Immature natural killer cell (primary cell): ENCODE data around the gene GPR17. TPM values are rescaled to one million over a fixed set of nuclear protein-coding genes. Genes with fewer than 3 reads are reported as not detected.

Experiments used
- DNase-seq, 3 donors: peaks; one replicate each; pipeline ENCODE4 v3.0.0; 2022; ENCODE audit warnings: mixed read lengths in 1 of 3
- H3K27ac Mint-ChIP-seq, 6 donors: one replicate each; pipeline ENCODE4 v1.8.0; 2020; ENCODE audit warnings: mixed read lengths in 6 of 6, mild to moderate bottlenecking in 5 of 6, inconsistent platforms in 4 of 6, moderate library complexity in 3 of 6
- H3K27me3 Mint-ChIP-seq, 3 donors: one replicate each; pipeline ENCODE4 v1.8.0; 2020 to 2021; ENCODE audit warnings: low read depth in 3 of 3, mild to moderate bottlenecking in 3 of 3, mixed read lengths in 3 of 3, moderate library complexity in 3 of 3, inconsistent platforms in 1 of 3
- H3K36me3 Mint-ChIP-seq, 3 donors: one replicate each; pipeline ENCODE4 v1.8.0; 2020; ENCODE audit warnings: mixed read lengths in 3 of 3, inconsistent platforms in 2 of 3, mild to moderate bottlenecking in 2 of 3
- H3K4me1 Mint-ChIP-seq, 2 donors: one replicate each; pipeline ENCODE4 v1.8.0; 2020; ENCODE audit warnings: inconsistent platforms in 2 of 2, mild to moderate bottlenecking in 2 of 2, mixed read lengths in 2 of 2, moderate library complexity in 1 of 2
- H3K4me3 Mint-ChIP-seq, 5 donors: one replicate each; pipeline ENCODE4 v1.8.0; 2020; ENCODE audit warnings: mild to moderate bottlenecking in 5 of 5, mixed read lengths in 5 of 5, inconsistent platforms in 3 of 5, moderate library complexity in 3 of 5
- H3K9me3 Mint-ChIP-seq, 6 donors: one replicate each; pipeline ENCODE4 v1.8.0; 2020; ENCODE audit warnings: mild to moderate bottlenecking in 6 of 6, mixed read lengths in 6 of 6, inconsistent platforms in 4 of 6, moderate library complexity in 3 of 6
- polyA plus RNA-seq, 3 donors: library from polyadenylated mRNA; unstranded; fragments of 300-500 nt; fragmentation: Illumina TruSeq; gene quantifications; one replicate each; pipeline ENCODE4 v1.2.3, GENCODE V29; 2021

GPR17 gene
- polyA plus RNA-seq, 3 donors from 2014 or later = not detected

DNA sequence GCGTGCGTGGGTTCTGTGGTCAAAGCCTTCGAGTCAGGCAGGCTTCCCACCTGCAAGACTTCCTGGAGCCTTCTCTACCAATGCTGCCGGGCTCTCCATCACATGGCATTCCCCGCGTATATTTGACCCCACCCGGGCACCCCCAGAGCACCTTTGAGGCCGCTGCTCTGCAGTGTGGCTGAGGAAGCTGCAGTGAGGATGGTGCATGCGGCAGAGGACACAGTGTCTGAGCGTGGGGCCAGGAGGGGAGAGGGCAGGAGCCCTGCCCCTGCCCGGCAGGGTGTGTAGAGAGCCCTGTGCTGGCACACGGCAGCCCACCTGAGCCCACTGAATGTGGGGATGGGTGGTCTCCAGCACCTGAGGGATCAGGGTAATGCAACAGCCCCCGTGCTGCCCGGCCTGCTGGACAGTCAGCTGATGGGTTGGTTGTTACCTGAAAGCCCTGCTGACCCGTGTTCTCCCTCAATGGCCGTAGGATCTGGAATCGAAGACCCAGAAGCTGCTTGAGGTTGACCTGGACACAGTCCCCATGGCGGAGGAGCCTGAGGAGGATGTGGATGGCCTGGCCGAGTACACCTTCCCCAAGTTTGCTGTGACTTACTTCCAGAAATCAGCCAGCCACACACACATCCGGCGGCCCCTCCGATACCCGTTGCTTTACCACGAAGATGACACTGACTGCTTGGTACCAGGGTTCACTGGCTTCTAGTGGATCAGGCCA is 36.8 kb upstream of the GPR17 start:
- Mint-ChIP-seq H3K27me3 (peaks cover 0 to 7% (median 3%) of the 10 kb centered on the region in 3 donors), H3K36me3 (no peaks in the 10 kb centered on the region), H3K4me3 (no peak overlapping the region), H3K4me1 (no peaks in the 10 kb centered on the region), H3K9me3 (peaks cover 0 to 4% (median 0%) of the 10 kb centered on the region in 6 donors), H3K27ac (no peak overlapping the region)
- no peak for DNase-seq

DNA sequence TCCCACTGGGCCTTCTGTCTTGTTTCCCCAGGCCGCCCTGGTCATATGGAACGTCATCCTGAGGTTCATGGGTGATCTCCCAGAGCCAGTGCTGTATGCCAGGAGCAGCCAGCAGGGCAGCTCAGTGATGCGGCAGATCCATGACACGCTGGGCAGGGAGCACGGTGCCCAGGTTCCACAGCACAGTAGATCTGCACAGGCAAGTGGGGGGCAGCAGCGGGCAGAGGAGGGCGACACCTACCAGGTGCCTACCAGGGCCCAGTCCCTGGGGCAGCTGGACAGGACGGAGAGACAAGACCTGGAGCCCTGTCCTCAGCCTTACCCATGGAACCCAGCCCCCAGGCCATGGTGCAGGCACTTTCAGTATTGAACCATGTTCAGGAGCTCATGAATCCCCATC is 36.1 kb upstream of the GPR17 start:
- Mint-ChIP-seq H3K9me3 (peaks cover 0 to 4% (median 0%) of the 10 kb centered on the region in 6 donors), H3K27ac (no peak overlapping the region), H3K27me3 (peaks cover 2 to 7% (median 3%) of the 10 kb centered on the region in 3 donors), H3K4me1 (no peaks in the 10 kb centered on the region), H3K4me3 (no peak overlapping the region), H3K36me3 (no peaks in the 10 kb centered on the region)
- DNase-seq = no peak

DNA sequence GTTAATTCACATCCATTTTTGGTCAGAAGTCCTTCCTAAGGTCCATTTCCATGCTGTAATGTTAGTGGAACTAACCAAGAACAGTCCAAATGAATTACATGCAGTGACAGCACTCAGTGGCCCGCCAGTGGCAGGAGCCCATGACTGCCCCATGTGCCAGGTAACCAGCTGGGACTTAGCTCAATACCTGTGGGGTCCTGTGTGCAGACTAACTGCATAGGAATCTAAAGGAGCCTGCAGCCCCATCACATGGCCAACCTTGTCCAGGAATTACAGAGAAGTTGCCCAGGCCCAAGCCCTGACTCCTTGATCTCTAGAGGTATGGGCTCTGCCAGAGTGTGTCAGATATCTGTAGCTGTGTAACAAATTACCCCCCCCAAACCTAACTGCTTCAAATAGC is 35.4 kb upstream of the GPR17 start:
- no peak for DNase-seq
- no peaks in the 10 kb centered on the region for H3K36me3 Mint-ChIP-seq
- H3K9me3 Mint-ChIP-seq = peaks cover 0 to 4% (median 0%) of the 10 kb centered on the region in 6 donors
- H3K4me3 Mint-ChIP-seq = no peak overlapping the region
- peaks cover 4 to 7% (median 5%) of the 10 kb centered on the region in 3 donors for H3K27me3 Mint-ChIP-seq
- H3K4me1 Mint-ChIP-seq = no peaks in the 10 kb centered on the region
- H3K27ac Mint-ChIP-seq = no peak overlapping the region

DNA sequence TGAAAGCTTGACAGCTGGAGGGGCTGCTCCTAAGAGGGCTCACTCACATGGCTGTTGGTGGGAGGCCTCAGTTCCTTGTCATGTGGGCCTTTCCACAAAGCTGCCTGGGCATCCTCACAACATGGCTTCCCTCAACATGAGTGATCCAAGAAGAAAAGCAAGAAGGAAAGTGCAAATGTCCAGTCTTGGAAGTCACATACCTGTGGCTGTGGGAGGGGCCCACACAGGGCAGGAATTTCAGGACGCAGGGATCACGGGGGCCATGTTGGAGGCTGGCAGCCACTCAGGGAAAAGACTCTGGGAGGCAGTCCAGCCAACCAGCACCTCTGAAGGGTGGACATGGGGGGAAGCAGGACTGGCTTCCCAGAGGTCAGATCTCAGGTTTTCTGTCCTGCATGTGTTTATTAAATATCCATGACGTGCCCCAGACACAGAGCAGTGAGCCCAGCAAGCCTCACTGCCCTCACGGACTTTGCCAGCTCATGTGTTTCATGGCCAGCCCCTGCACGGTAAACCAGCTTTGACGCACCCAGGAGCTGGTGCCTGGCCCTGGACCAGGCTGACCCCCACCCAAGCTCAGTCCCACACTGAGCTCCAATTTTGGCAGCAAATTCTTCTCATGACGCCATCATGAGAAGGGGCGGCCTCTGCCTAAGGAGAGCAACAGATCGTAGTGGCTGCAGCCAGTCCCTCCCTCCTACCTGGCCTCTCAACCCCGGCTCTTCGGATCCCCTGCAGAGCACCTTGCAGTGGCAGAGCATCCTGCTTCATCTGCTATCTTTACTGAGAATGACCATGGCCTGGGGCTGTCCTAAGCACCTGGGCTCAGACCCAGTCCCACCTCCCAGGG is 34.7 kb upstream of the GPR17 start:
- H3K27me3 Mint-ChIP-seq = peaks cover 4 to 7% (median 5%) of the 10 kb centered on the region in 3 donors
- H3K36me3 Mint-ChIP-seq = no peaks in the 10 kb centered on the region
- no peak overlapping the region for H3K4me3 Mint-ChIP-seq
- peaks cover 0 to 4% (median 0%) of the 10 kb centered on the region in 6 donors for H3K9me3 Mint-ChIP-seq
- no peaks in the 10 kb centered on the region for H3K4me1 Mint-ChIP-seq
- no peak for DNase-seq
- no peak overlapping the region for H3K27ac Mint-ChIP-seq

DNA sequence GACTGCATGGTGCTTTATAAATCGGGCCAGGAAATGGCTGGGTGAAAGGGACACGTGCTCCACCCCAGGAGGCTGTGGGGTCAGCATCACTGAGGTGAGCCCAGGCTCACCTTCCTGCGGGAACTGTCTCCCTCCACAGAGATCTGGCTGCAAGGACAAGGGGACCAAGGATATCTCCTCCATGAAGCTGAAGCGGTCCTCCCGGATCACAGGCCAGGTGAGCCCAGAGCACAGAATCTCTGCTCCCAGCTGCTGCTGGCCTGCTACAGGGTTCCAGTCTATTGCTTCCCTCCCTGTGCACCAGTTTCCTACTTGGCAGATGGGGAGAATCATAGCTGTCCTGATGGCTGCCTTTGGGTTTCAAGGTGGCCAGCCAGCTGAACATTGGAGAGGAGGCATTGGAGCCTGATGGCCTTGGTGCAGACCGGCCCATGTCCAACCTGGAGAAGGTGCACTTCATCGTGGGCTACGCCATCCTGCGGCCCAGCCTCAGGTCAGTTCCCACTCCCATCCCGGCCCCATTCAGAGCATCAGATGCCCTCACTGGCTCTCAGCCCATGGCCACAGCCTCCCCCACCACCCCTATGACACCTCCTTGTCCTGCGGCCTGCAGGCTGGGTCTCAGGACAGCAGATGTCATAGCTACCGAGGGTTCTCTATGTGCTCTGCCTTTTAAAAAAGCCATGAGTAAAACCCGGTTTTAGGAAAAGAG is 33.7 kb upstream of the GPR17 start:
- no peak for DNase-seq

DNA sequence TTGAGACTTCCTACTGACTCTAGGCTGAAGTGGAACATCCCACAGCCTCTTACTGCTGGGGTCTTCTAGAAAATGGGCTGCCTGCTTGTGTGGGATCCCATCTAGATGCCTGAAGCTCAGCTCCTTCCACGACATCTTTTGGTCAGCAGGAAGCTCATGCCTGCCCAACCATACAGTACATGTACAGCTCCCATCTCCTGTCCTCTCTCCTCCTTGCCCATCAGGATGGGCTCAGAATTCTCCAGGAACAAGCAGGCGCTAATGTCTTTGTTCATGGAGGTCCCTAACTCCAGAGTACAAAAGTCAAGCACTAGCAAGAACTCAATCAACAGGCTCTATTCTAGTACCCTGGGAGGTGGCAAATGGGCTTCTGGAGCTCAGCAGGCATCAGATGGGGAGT is 31.7 kb upstream of the GPR17 start:
- DNase-seq = no peak
- peaks cover 0 to 4% (median 0%) of the 10 kb centered on the region in 6 donors for H3K9me3 Mint-ChIP-seq
- no peak overlapping the region for H3K27ac Mint-ChIP-seq
- H3K4me3 Mint-ChIP-seq = no peak overlapping the region
- H3K36me3 Mint-ChIP-seq = no peaks in the 10 kb centered on the region
- peaks cover 4 to 11% (median 9%) of the 10 kb centered on the region in 3 donors for H3K27me3 Mint-ChIP-seq
- no peaks in the 10 kb centered on the region for H3K4me1 Mint-ChIP-seq

More for the DNA sequence above, 33.7 kb upstream of the GPR17 start:
- Mint-ChIP-seq H3K4me3 (no peak overlapping the region), H3K36me3 (no peaks in the 10 kb centered on the region), H3K27me3 (peaks cover 4 to 8% (median 7%) of the 10 kb centered on the region in 3 donors), H3K27ac (no peak overlapping the region), H3K4me1 (no peaks in the 10 kb centered on the region), H3K9me3 (peaks cover 0 to 4% (median 0%) of the 10 kb centered on the region in 6 donors)

DNA sequence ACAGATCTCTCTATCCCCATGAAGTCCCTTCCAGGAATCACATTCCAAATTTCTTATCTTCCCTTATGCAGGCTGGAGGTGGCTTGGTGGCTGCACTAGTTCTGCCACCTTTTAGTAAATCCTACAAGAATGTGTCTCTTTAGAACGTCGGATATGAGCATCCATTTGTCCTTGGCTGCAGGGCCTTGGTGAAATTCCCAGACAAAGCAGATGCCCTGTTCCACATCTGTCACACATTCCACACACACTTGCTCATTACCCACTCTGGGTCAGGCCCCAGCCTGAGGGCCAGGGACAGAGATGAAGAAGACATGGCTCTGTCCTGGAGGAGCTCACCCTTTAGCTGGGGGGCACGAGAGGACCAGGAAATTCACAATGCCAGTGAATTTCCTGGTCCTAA is 31.2 kb upstream of the GPR17 start:
- Mint-ChIP-seq H3K4me3 (no peak overlapping the region), H3K36me3 (no peaks in the 10 kb centered on the region), H3K27me3 (peaks cover 4 to 9% (median 9%) of the 10 kb centered on the region in 3 donors), H3K9me3 (peaks cover 0 to 4% (median 0%) of the 10 kb centered on the region in 6 donors), H3K4me1 (no peaks in the 10 kb centered on the region), H3K27ac (no peak overlapping the region)
- no peak for DNase-seq

DNA sequence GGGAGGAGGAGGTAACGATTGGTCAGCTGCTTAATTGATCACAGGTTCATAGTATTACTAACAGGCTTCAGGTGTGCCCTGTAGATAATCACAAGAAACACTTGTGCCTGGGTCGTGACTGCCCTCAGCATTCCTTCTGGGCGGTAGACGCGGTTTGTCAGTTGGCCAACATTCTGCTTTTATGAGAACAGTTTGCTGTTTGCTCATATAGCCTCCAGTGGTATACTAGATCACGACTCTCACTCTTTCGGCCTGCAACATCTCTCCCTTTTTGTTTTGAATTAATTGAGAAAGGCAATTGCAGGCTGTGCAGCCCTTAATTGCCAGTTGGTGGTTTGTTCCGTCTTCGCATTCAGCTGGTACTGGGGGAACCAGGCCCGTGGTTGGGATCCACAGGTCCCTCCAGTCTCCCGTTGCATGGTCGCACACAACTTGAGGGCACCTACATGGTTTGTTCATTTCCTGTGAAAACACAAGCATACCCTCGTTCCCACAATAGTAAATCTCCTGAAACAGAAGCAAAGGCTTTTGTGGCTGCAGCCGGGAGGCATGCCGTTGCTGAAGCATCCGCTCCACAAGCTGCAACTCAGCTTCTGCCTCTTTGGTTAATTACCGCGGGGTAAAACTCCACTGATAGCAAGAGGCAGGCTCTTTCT is 30.3 kb upstream of the GPR17 start:
- Mint-ChIP-seq H3K4me1 (no peaks in the 10 kb centered on the region), H3K27ac (no peak overlapping the region), H3K9me3 (peaks cover 0 to 4% (median 0%) of the 10 kb centered on the region in 6 donors), H3K27me3 (peaks cover 4 to 9% (median 8%) of the 10 kb centered on the region in 3 donors), H3K4me3 (peak overlapping the region in 1 of 5 donors; percentile 28), H3K36me3 (no peaks in the 10 kb centered on the region)
- DNase-seq = no peak

DNA sequence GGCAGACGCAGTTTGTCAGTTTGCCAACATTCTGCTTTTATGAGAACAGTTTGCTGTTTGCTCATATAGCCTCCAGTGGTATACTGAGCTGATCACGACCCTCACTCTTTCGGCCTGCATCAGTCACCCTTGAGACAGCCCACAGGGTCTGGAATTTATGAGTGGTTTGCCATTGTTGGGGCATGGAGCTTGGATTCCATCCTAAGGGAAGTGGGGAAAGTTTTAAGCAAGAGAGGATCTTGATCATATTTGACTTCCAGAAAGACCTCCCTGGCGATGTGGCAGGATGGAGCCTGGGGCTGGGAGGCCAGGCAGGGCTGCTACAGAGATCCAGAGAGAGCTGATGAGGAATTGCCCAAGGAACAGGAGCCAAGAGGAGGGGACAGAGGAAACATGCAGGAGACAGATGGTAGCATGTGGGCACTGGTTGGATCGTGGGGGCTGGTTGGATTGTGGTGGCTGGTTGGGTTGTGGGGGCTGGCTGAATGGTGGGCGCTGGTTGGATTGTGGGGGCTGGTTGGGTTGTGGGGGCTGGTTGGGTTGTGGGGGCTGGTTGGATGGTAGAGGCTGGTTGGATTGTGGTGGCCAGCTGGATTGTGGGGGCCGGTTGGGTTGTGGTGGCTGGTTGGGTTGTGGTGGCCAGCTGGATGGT is 27.3 kb upstream of the GPR17 start:
- Mint-ChIP-seq H3K9me3 (peaks cover 0 to 4% (median 0%) of the 10 kb centered on the region in 6 donors), H3K36me3 (no peaks in the 10 kb centered on the region), H3K27me3 (peaks cover 2 to 8% (median 4%) of the 10 kb centered on the region in 3 donors), H3K4me1 (no peaks in the 10 kb centered on the region), H3K27ac (no peak overlapping the region), H3K4me3 (no peak overlapping the region)
- DNase-seq = no peak

DNA sequence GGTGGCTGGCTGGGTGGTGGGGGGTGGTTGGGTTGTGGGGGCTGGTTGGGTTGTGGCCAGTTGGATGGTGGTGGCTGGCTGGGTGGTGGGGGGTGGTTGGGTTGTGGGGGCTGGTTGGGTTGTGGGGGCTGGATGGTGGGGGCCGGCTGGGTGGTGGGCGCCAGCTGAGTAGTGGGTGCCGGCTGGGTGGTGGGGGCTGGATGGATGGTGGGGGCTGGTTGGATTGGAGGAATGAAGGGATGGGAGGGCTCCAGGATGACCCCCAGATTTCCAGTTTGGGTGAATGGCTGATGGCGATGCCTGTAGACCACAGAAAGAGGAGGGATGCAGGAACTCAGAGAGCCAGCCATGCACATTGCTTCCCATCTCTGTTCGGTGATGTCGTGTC is 26.8 kb upstream of the GPR17 start:
- Mint-ChIP-seq H3K36me3 (no peaks in the 10 kb centered on the region), H3K4me1 (no peaks in the 10 kb centered on the region), H3K27me3 (peaks cover 2 to 8% (median 4%) of the 10 kb centered on the region in 3 donors), H3K27ac (no peak overlapping the region), H3K9me3 (no peaks in the 10 kb centered on the region), H3K4me3 (no peak overlapping the region)
- no peak for DNase-seq

DNA sequence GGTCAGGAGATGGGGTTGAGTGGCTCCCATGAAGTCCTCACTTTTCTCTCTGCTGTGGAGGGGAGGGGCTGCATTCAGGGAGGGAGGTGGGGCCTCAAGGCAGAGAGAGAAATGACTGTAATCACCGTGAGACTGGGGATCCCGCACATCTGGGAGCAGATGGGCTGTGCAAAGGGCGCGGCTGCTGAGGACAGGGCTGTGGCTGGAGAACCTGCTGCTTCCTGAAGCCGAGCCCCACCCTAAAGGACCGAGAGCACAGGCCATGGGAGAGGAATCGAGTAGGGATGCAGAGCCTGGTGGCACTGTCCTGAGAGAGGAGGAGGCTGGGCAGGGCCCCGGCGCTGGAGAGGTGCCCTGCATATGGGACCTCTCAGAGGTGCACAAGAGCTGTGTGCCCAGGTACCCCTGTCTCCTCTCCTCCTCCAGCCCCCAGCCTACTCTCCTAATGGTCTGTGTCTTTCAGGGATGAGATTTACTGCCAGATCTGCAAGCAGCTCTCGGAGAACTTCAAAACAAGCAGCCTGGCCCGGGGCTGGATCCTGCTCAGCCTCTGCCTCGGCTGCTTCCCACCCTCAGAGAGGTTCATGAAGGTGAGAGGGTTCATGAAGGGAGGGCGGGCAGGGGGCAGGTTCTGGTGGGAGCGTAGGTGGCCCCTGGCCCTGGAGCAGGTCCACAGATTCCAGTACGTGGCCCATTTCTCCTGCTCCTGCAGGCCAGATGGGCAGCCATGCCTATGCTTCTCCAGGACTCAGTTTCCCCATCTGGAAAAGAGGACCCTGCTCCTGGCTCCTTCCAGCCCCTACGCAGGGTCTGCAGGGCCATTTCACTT is 25.9 kb upstream of the GPR17 start:
- DNase-seq = no peak
- Mint-ChIP-seq H3K4me3 (no peak overlapping the region), H3K36me3 (no peaks in the 10 kb centered on the region), H3K9me3 (no peaks in the 10 kb centered on the region), H3K27me3 (peaks cover under 1 to 7% (median 4%) of the 10 kb centered on the region in 3 donors), H3K4me1 (no peaks in the 10 kb centered on the region), H3K27ac (no peak overlapping the region)

DNA sequence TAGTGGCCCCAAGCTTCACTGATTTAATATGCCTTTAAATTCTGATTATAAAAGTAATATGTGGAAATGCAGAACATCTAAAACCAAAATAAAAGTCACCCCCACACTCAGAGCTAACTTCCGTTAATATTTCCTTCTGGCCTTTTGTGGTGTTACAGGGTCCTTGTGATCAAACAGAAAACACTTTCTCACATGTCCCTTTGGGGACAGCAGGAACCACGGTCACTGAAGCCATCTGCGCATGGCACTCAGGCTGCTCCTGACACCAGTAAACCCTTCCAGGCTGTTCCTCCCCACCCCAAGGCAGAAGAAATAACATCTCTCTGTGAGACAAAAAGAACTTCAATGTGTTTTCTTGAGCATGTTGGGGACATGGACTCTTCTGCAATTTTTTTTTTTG is 25.1 kb upstream of the GPR17 start:
- H3K27me3 Mint-ChIP-seq = peaks cover 0 to 6% (median 4%) of the 10 kb centered on the region in 3 donors
- no peaks in the 10 kb centered on the region for H3K9me3 Mint-ChIP-seq
- H3K27ac Mint-ChIP-seq = no peak overlapping the region
- no peak overlapping the region for H3K4me3 Mint-ChIP-seq
- no peaks in the 10 kb centered on the region for H3K36me3 Mint-ChIP-seq
- H3K4me1 Mint-ChIP-seq = no peaks in the 10 kb centered on the region
- DNase-seq = no peak
